Esophagus muscularis mucosa (tissue), 4 donors: ENCODE measurements around the gene TLK1. TPM values are rescaled to one million over a fixed set of nuclear protein-coding genes. Genes with fewer than 3 reads are reported as not detected.
A peak's percentile ranks its signal among the peaks of the same experiment; 100 is the strongest.

Source experiments
- DNase-seq: peaks from one replicate; pipeline ENCODE4 v3.0.0-alpha.2; 2017; ENCODE audit errors: extremely low spot score
- H3K27ac ChIP-seq, 4 donors: fragments of 200-600 bp; sonication (generic); replicated peaks in 1 of 4; 1 replicate in 3 of 4; 2 replicates in 1 of 4; pipeline ENCODE4 v1.5.1; 2016 to 2019; ENCODE audit warnings: mild to moderate bottlenecking in 1 of 4
- H3K27me3 ChIP-seq, 4 donors: fragments of 200-600 bp; sonication (generic); one replicate each; pipeline versions ENCODE4 v1.5.1 to v1.6.0; 2016 to 2019
- H3K36me3 ChIP-seq, 4 donors: fragments of 200-600 bp; sonication (generic); one replicate each; pipeline ENCODE4 v1.5.1; 2016 to 2019
- H3K4me1 ChIP-seq, 4 donors: fragments of 200-600 bp; sonication (generic); one replicate each; pipeline ENCODE4 v1.5.1; 2016 to 2019
- H3K4me3 ChIP-seq, 4 donors: fragments of 200-600 bp; sonication (generic); 1 replicate in 2 of 4; 2 replicates in 2 of 4; pipeline ENCODE4 v1.5.1; 2016 to 2019; ENCODE audit warnings: mild to moderate bottlenecking in 4 of 4, moderate library complexity in 1 of 4
- H3K9me3 ChIP-seq, 4 donors: fragments of 200-600 bp; sonication (generic); 1 replicate in 3 of 4; 2 replicates in 1 of 4; pipeline ENCODE4 v1.5.1; 2016 to 2019
- CTCF ChIP-seq, 3 experiments: fragments of 200-600 bp in 2 of 3; fragments of 450-650 bp in 1 of 3; sonication (generic) in 2 of 3; IDR thresholded peaks; one replicate each; pipeline ENCODE4 v1.5.1; 2017 to 2019; ENCODE audit warnings: antibody characterized with exemption in 3 of 3, mild to moderate bottlenecking in 2 of 3, moderate library complexity in 1 of 3
- EP300 ChIP-seq: sonication (generic); formaldehyde crosslinking; IDR thresholded peaks from one replicate; pipeline ENCODE4 v1.6.1; 2017; ENCODE audit warnings: antibody characterized with exemption
- POLR2A ChIP-seq: fragments of 450-650 bp; IDR thresholded peaks from one replicate; pipeline ENCODE4 v1.6.1; 2017; ENCODE audit warnings: antibody characterized with exemption, moderate library complexity, mild to moderate bottlenecking, low read depth
- POLR2AphosphoS5 ChIP-seq, 2 donors: sonication (generic); formaldehyde crosslinking; IDR thresholded peaks; one replicate each; pipeline ENCODE4 v1.6.1; 2017; ENCODE audit warnings: antibody characterized with exemption in 2 of 2
- WGBS: methylation state at CpG from one replicate; pipeline ENCODE4 v1.1.5; 2018; 5-methylcytosine and 5-hydroxymethylcytosine counted together
- intact Hi-C: fragments of 100-400 bp; cut with DNase I; formaldehyde crosslinking; loops from one replicate; pipeline ENCODE4 v1.15.1; 2023
- total RNA-seq, 4 donors: library from RNA; depleted of rRNA; stranded (reverse); fragments of >200 nt; gene quantifications; one replicate each; pipeline versions ENCODE4 v1.1.0 to v1.2.1, GENCODE V29; 2016

The TLK1 gene
- total RNA-seq, 4 donors from 2014 or later = 27.9 to 46.1 (median 34.0) TPM

- no peaks in the 10 kb centered on the region for H3K36me3 ChIP-seq
- no peak overlapping the region for H3K4me3 ChIP-seq
- H3K27me3 ChIP-seq = no peaks in the 10 kb centered on the region
- WGBS = 96% methylated on average over 6 of the region's 6 CpGs
- intact Hi-C loops = no loop called here
- no peak for DNase-seq
- no peaks in the 10 kb centered on the region for H3K9me3 ChIP-seq
- no peak for TF ChIP-seq POLR2AphosphoS5 (IDR thresholded peaks at IDR 0.05)
- H3K27ac ChIP-seq = no peak overlapping the region
- H3K4me1 ChIP-seq = peaks cover 7 to 19% (median 13%) of the 10 kb centered on the region in 4 donors
Observed at GRCh38 chr2:171089489-171089888, 71.2 kb downstream of the TLK1 start.

GRCh38 chr2:171088057-171088834 lies 72.4 kb downstream of the TLK1 start:
- intact Hi-C loops = no loop called here
- Histone ChIP-seq H3K9me3 (no peaks in the 10 kb centered on the region), H3K36me3 (no peaks in the 10 kb centered on the region), H3K27me3 (no peaks in the 10 kb centered on the region), H3K4me3 (no peak overlapping the region), H3K27ac (no peak overlapping the region), H3K4me1 (peaks cover 7 to 28% (median 16%) of the 10 kb centered on the region in 4 donors)
- DNase-seq = no peak
- TF ChIP-seq POLR2A (no peak), CTCF (IDR thresholded peaks at IDR 0.05) (no peak), POLR2AphosphoS5 (IDR thresholded peaks at IDR 0.05) (no peak), EP300 (no peak)
- 94% methylated on average over 5 of the region's 5 CpGs for WGBS

- Histone ChIP-seq H3K36me3 (no peaks in the 10 kb centered on the region), H3K9me3 (no peaks in the 10 kb centered on the region), H3K4me1 (peaks cover 7 to 26% (median 16%) of the 10 kb centered on the region in 4 donors), H3K4me3 (no peak overlapping the region), H3K27me3 (no peaks in the 10 kb centered on the region), H3K27ac (no peak overlapping the region)
- intact Hi-C loops = no loop called here
- 93% methylated on average over 1 of the region's 1 CpG for WGBS
- TF ChIP-seq POLR2A (no peak), CTCF (IDR thresholded peaks at IDR 0.05) (no peak), POLR2AphosphoS5 (IDR thresholded peaks at IDR 0.05) (no peak), EP300 (no peak)
- no peak for DNase-seq
Observed at GRCh38 chr2:171087547-171087946, 73.1 kb downstream of the TLK1 start.

- no peak for DNase-seq
- WGBS = 68% methylated on average over 13 of the region's 13 CpGs
- Histone ChIP-seq H3K36me3 (no peaks in the 10 kb centered on the region), H3K27ac (no peak overlapping the region), H3K27me3 (no peaks in the 10 kb centered on the region), H3K9me3 (no peaks in the 10 kb centered on the region), H3K4me3 (no peak overlapping the region), H3K4me1 (peaks cover 7 to 21% (median 16%) of the 10 kb centered on the region in 4 donors)
- intact Hi-C loops = no loop called here
- TF ChIP-seq CTCF (IDR thresholded peaks at IDR 0.05) (peak; percentile 19 to 52 (median 30)), POLR2AphosphoS5 (IDR thresholded peaks at IDR 0.05) (no peak)
Observed at GRCh38 chr2:171086352-171087290, 74.1 kb downstream of the TLK1 start.

- no peak for DNase-seq
- Histone ChIP-seq H3K4me3 (no peak overlapping the region), H3K36me3 (no peaks in the 10 kb centered on the region), H3K27me3 (no peaks in the 10 kb centered on the region), H3K4me1 (peaks cover 7 to 25% (median 14%) of the 10 kb centered on the region in 4 donors), H3K27ac (no peak overlapping the region), H3K9me3 (no peaks in the 10 kb centered on the region)
- TF ChIP-seq POLR2A = no peak
- TF ChIP-seq CTCF (IDR thresholded peaks at IDR 0.05) = no peak
- TF ChIP-seq POLR2AphosphoS5 (IDR thresholded peaks at IDR 0.05) = no peak
- no peak for TF ChIP-seq EP300
- intact Hi-C loops = no loop called here
- 70% methylated on average over 5 of the region's 5 CpGs for WGBS
Observed at GRCh38 chr2:171084128-171084527, 76.6 kb downstream of the TLK1 start.
